GM18511 (cell line): ENCODE measurements around the gene RPN1.
A peak's percentile ranks its signal among the peaks of the same experiment; 100 is the strongest.
"Not testable (repeated sequence)": the region's sequence is repeated elsewhere in the genome, so short reads cannot be mapped to it uniquely, and the experiment has no call there.

Experiments
- ATAC-seq: cut with Tn5 transposase; IDR thresholded peaks from one replicate; pipeline ENCODE4 v1.9.1; 2021; ENCODE audit warnings: mild to moderate bottlenecking, moderate library complexity; ENCODE audit not compliant: unreplicated experiment

Gene RPN1

GRCh38 chr3:128653383-128653992, 2.9 kb upstream of the RPN1 start:
- ATAC-seq: not testable (repeated sequence)

- no peak for ATAC-seq
Observed at GRCh38 chr3:128648940-128649663, 1.5 kb downstream of the RPN1 start.

- no peak for ATAC-seq
Observed at GRCh38 chr3:128648402-128648801, 2.2 kb downstream of the RPN1 start.

GRCh38 chr3:128647307-128647706, 3.3 kb downstream of the RPN1 start:
- ATAC-seq: no peak

GRCh38 chr3:128634075-128634611, 16.5 kb downstream of the RPN1 start:
- ATAC-seq: no peak

GRCh38 chr3:128632301-128632700, 18.3 kb downstream of the RPN1 start:
- no peak for ATAC-seq

- ATAC-seq: no peak
Observed at GRCh38 chr3:128629936-128630335, 20.7 kb downstream of the RPN1 start.

GRCh38 chr3:128625409-128625945, 25.1 kb downstream of the RPN1 start:
- no peak for ATAC-seq

GRCh38 chr3:128624526-128625138, 26.0 kb downstream of the RPN1 start:
- no peak for ATAC-seq

GRCh38 chr3:128623762-128624176, 26.8 kb downstream of the RPN1 start:
- no peak for ATAC-seq

- ATAC-seq: no peak
Observed at GRCh38 chr3:128621931-128622330, 28.7 kb downstream of the RPN1 start.

GRCh38 chr3:128621234-128621633, 29.4 kb downstream of the RPN1 start:
- no peak for ATAC-seq

- ATAC-seq: no peak
Observed at GRCh38 chr3:128620268-128620691, 30.3 kb downstream of the RPN1 start.

GRCh38 chr3:128619146-128619890, 31.3 kb downstream of the RPN1 start:
- ATAC-seq: no peak

GRCh38 chr3:128618398-128618726, 32.3 kb downstream of the RPN1 start:
- ATAC-seq: no peak

GRCh38 chr3:128617557-128618397, 32.8 kb downstream of the RPN1 start:
- ATAC-seq: peak; percentile 95

GRCh38 chr3:128617270-128617556, 33.4 kb downstream of the RPN1 start:
- no peak for ATAC-seq

- ATAC-seq: no peak
Observed at GRCh38 chr3:128616516-128617269, 33.9 kb downstream of the RPN1 start.

GRCh38 chr3:128614076-128614475, 36.5 kb downstream of the RPN1 start:
- no peak for ATAC-seq
